GM12878 (cell line): ENCODE results near the gene PATE2. TPM values are rescaled to one million over a fixed set of nuclear protein-coding genes. Genes with fewer than 3 reads are reported as not detected.

Experiments used
- ATAC-seq: fragments of 200-7000 bp; cut with Tn5 transposase; 3 replicates; pipeline ENCODE4 v1.9.1; 2020; ENCODE audit warnings: mild to moderate bottlenecking, moderate library complexity
- BruUV-seq: library from RNA; stranded (reverse); fragments of 400-500 nt; replicated peaks from 2 replicates; lab custom pipeline; 2021; lab: Mats Ljungman, UMichigan
- CTCF ChIA-PET: fragments of 300-600 bp; sonication (Branson Sonifier 250); formaldehyde crosslinking; extraction: SDS; loops from one replicate; lab custom pipeline; 2021; ENCODE audit warnings: inconsistent platforms; lab: Yijun Ruan, JAX
- POLR2A ChIA-PET: fragments of 350-600 bp; formaldehyde crosslinking; extraction: SDS; loops from one replicate; lab custom pipeline; 2021; ENCODE audit warnings: inconsistent platforms; lab: Charles Lee
- RAD21 ChIA-PET: fragments of 300-600 bp; sonication (Branson Sonifier 250); formaldehyde crosslinking; loops from one replicate; lab custom pipeline; 2023; ENCODE audit warnings: antibody characterized with exemption; ENCODE audit not compliant: unreplicated experiment; lab: Charles Lee
- SMC1A ChIA-PET: fragments of 300-600 bp; sonication (Branson Sonifier 250); formaldehyde crosslinking; loops from one replicate; lab custom pipeline; 2023; ENCODE audit not compliant: unreplicated experiment, uncharacterized antibody; lab: Charles Lee
- DNase-seq: peaks from one replicate; pipeline ENCODE4 v3.0.0-alpha.2; 2011; ENCODE audit warnings: low read depth, low spot score
- FAIRE-seq: peaks from 3 replicates; lab custom pipeline; 2011; peaks lifted over from hg19 to GRCh38; lab: Jason Lieb, UNC
- H2AFZ ChIP-seq: 2 replicates; pipeline ENCODE4 v1.6.0; 2011; ENCODE audit warnings: low read depth, low read length, control low read depth; ENCODE audit not compliant: control insufficient read depth
- H3K27ac ChIP-seq: 2 replicates; pipeline ENCODE4 v1.5.1; 2011; ENCODE audit warnings: control low read depth; ENCODE audit not compliant: control insufficient read depth, insufficient read depth
- H3K27me3 ChIP-seq, 2 experiments: replicated peaks in 1 of 2; 2 replicates each; pipeline versions ENCODE4 v1.6.0 to v1.6.1; 2011; ENCODE audit warnings: low read length in 1 of 2; ENCODE audit not compliant: control insufficient read depth in 2 of 2, insufficient read depth in 2 of 2
- H3K36me3 ChIP-seq, 2 experiments: 2 replicates each; pipeline ENCODE4 v1.5.1; 2011; ENCODE audit warnings: low read length in 1 of 2; ENCODE audit not compliant: control insufficient read depth in 2 of 2, insufficient read depth in 2 of 2
- H3K4me1 ChIP-seq: 2 replicates; pipeline ENCODE4 v1.6.1; 2011; ENCODE audit warnings: mild to moderate bottlenecking, low read length, moderate library complexity, mixed read lengths; ENCODE audit not compliant: control insufficient read depth, insufficient read depth
- H3K4me2 ChIP-seq: 2 replicates; pipeline ENCODE4 v1.6.0; 2011; ENCODE audit warnings: control low read depth; ENCODE audit not compliant: control insufficient read depth, insufficient read depth
- H3K4me3 ChIP-seq: fragments of 200-600 bp; sonication (generic); 2 replicates; pipeline ENCODE4 v1.5.1; 2016
- H3K79me2 ChIP-seq: 2 replicates; pipeline ENCODE4 v1.6.0; 2011; ENCODE audit warnings: low read length; ENCODE audit not compliant: control insufficient read depth, insufficient read depth
- H3K9ac ChIP-seq: 2 replicates; pipeline ENCODE4 v1.8.0; 2011; ENCODE audit warnings: low read length, control low read depth, mixed read lengths; ENCODE audit not compliant: control insufficient read depth, insufficient read depth
- H3K9me3 ChIP-seq: replicated peaks from 3 replicates; pipeline ENCODE4 v1.5.1; 2011; ENCODE audit warnings: mild to moderate bottlenecking, low read length; ENCODE audit not compliant: control insufficient read depth, insufficient read depth
- H4K20me1 ChIP-seq: 2 replicates; pipeline ENCODE4 v1.6.0; 2011; ENCODE audit not compliant: control insufficient read depth, insufficient read depth
- KDM1A ChIP-seq: fragments of 200-600 bp; sonication (generic); IDR thresholded peaks from 2 replicates; pipeline ENCODE4 v1.6.1; 2016; ENCODE audit warnings: borderline replicate concordance
- KLF5 ChIP-seq: fragments of 450-650 bp; IDR thresholded peaks from 2 replicates; pipeline ENCODE4 v1.6.1; 2014; ENCODE audit warnings: mild to moderate bottlenecking; ENCODE audit not compliant: partially characterized antibody
- MEF2A ChIP-seq: IDR thresholded peaks from 2 replicates; pipeline ENCODE4 v1.6.1; 2011; ENCODE audit warnings: low read depth, mild to moderate bottlenecking, low read length, moderate library complexity; ENCODE audit not compliant: insufficient read depth
- MEF2B ChIP-seq: fragments of 450-650 bp; IDR thresholded peaks from 2 replicates; pipeline ENCODE4 v1.6.1; 2018; ENCODE audit warnings: mild to moderate bottlenecking, moderate library complexity; ENCODE audit not compliant: partially characterized antibody, poor library complexity, severe bottlenecking
- MTA3 ChIP-seq: IDR thresholded peaks from 2 replicates; pipeline ENCODE4 v1.6.1; 2012; ENCODE audit warnings: low read length, inconsistent platforms, borderline replicate concordance
- MXI1 ChIP-seq: fragments of 150-350 bp; IDR thresholded peaks from 2 replicates; pipeline ENCODE4 v1.6.1; 2011; ENCODE audit warnings: low read depth, mild to moderate bottlenecking, inconsistent platforms, low read length, improper control_type of control experiment
- NR2C2 ChIP-seq: IDR thresholded peaks from 2 replicates; pipeline ENCODE4 v1.6.1; 2011; ENCODE audit warnings: borderline replicate concordance, low read depth; ENCODE audit not compliant: control insufficient read depth, insufficient read length
- SKIL ChIP-seq: fragments of 450-650 bp; IDR thresholded peaks from 2 replicates; pipeline ENCODE4 v1.6.1; 2017; ENCODE audit warnings: mild to moderate bottlenecking, low read depth, inconsistent platforms; ENCODE audit not compliant: poor library complexity, severe bottlenecking
- STAT3 ChIP-seq: IDR thresholded peaks from 2 replicates; pipeline ENCODE4 v1.6.1; 2011; ENCODE audit warnings: low read depth, low read length, improper control_type of control experiment
- USF1 ChIP-seq: IDR thresholded peaks from 2 replicates; pipeline ENCODE4 v1.6.1; 2011; ENCODE audit warnings: borderline replicate concordance, low read depth, mild to moderate bottlenecking, moderate library complexity, mixed read lengths, low read length; ENCODE audit not compliant: insufficient read depth; ENCODE audit errors: extremely low read length
- ZBTB33 ChIP-seq: fragments of 450-650 bp; IDR thresholded peaks from 2 replicates; pipeline ENCODE4 v1.6.1; 2017; ENCODE audit warnings: mild to moderate bottlenecking
- WGBS: methylation state at CpG from one replicate; pipeline ENCODE4 v1.1.6; 2016; ENCODE audit warnings: low lambda C conversion rate; ENCODE audit not compliant: insufficient replicate concordance, insufficient coverage; ENCODE audit errors: missing lambda C conversion rate; 5-methylcytosine and 5-hydroxymethylcytosine counted together
- in situ Hi-C: fragments of 300-500 bp; cut with MboI; formaldehyde crosslinking; loops from 9 replicates; pipeline ENCODE4 v1.14.3; 2018; ENCODE audit warnings: mixed read lengths
- intact Hi-C: fragments of 100-400 bp; cut with micrococcal nuclease; formaldehyde crosslinking; loops from one replicate; pipeline ENCODE4 v1.14.2; 2022; ENCODE audit not compliant: unreplicated experiment
- polyA plus RNA-seq, 11 experiments: library from polyadenylated mRNA; depleted of rRNA in 4 of 11; unstranded in 6 of 11; stranded (reverse) in 5 of 11; fragments of >200 nt; fragmentation: Nextera tagmentation in 4 of 11; fragmentation: Illumina TruSeq in 1 of 11; extraction: Ambion mirVana in 4 of 11; extraction: Trizol in 1 of 11; gene quantifications; 1 replicate in 1 of 11; 2 replicates in 10 of 11; pipeline versions ENCODE4 v1.2.1 to v1.2.3, GENCODE V29; 2011 to 2016; ENCODE audit warnings: inconsistent platforms in 2 of 11, missing spikeins in 2 of 11, low read depth in 1 of 11
- total RNA-seq, 4 experiments: library from RNA; depleted of rRNA in 3 of 4; stranded (reverse); fragments of >200 nt in 3 of 4; fragmentation: Illumina TruSeq in 1 of 4; extraction: Trizol in 1 of 4; gene quantifications; 2 replicates each; pipeline versions ENCODE4 v1.2.1 to v1.2.3, GENCODE V29; 2013 to 2021

PATE2 gene
- total and polyA plus RNA-seq, 10 of the 15 experiments (the other 5 are each of a cell fraction or from before 2014, with no cell fraction given) = 0.04 to 0.09 (median 0.09) TPM; not detected in 7

- no peak for FAIRE-seq
- Histone ChIP-seq H2AFZ (no peak overlapping the region), H3K4me1 (no peaks in the 10 kb centered on the region), H3K79me2 (no peaks in the 10 kb centered on the region)
- 7% methylated on average over 2 of the region's 2 CpGs for whole genome bisulfite sequencing
- POLR2A ChIA-PET = no interaction called here
- in situ Hi-C loops = no loop called here
- CTCF ChIA-PET = no interaction called here
- TF ChIP-seq MEF2B (no peak), STAT3 (no peak)
- TF ChIP-seq, all 136 proteins: peak for 0
- ATAC-seq (no peak), DNase-seq (no peak)
- Histone ChIP-seq H3K27me3 (peaks cover 0 to 3% of the 10 kb centered on the region in 2 experiments; a peak in 3 of 4 replicates), H3K9me3 (no peaks in the 10 kb centered on the region), H4K20me1 (no peaks in the 10 kb centered on the region), H3K4me2 (no peak overlapping the region), H3K9ac (no peak overlapping the region), H3K36me3 (no peaks in the 10 kb centered on the region), H3K4me3 (no peak overlapping the region), H3K27ac (no peak overlapping the region)
- ChIA-PET SMC1A (interaction anchor here (1.2 kb wide), 1 partner anchor 42 kb away, joined by 3 read pairs; no protein-coding TSS in a partner anchor), RAD21 (no interaction called here)
- intact Hi-C loops = no loop called here
- no TSS peak for BruUV-seq
These were observed 8.0 kb downstream of the PATE2 start for GRCh38 chr11:125770583-125770982.

GRCh38 chr11:125768336-125769046, 10.1 kb downstream of the PATE2 start:
- no peak for FAIRE-seq
- Histone ChIP-seq H3K79me2 (no peaks in the 10 kb centered on the region), H3K27me3 (peaks cover 0 to 3% of the 10 kb centered on the region in 2 experiments; a peak in 3 of 4 replicates), H2AFZ (no peak overlapping the region), H3K4me2 (no peak overlapping the region), H4K20me1 (no peaks in the 10 kb centered on the region), H3K27ac (no peak overlapping the region), H3K9me3 (no peaks in the 10 kb centered on the region), H3K4me3 (no peak overlapping the region), H3K36me3 (no peaks in the 10 kb centered on the region), H3K4me1 (no peaks in the 10 kb centered on the region), H3K9ac (no peak overlapping the region)
- CTCF ChIA-PET = no interaction called here
- no peak for DNase-seq
- no TSS peak for BruUV-seq
- no peak for ATAC-seq
- in situ Hi-C loops = no loop called here
- RAD21 ChIA-PET = no interaction called here
- SMC1A ChIA-PET = no interaction called here
- POLR2A ChIA-PET = no interaction called here
- WGBS = 31% methylated on average over 10 of the region's 10 CpGs
- intact Hi-C loops = no loop called here
- TF ChIP-seq MTA3 (no peak), KLF5 (no peak), NR2C2 (no peak), MXI1 (no peak), USF1 (no peak), KDM1A (no peak), SKIL (no peak), MEF2A (no peak), ZBTB33 (no peak)
